ENCODE measurements around the gene YTHDF1. TPM values are rescaled to one million over a fixed set of nuclear protein-coding genes. Genes with fewer than 3 reads are reported as not detected.

Gene YTHDF1
- total RNA-seq, 1 donor from 2014 or later, result 43.3 TPM

GRCh38 chr20:63261795-63262528, 46.0 kb upstream of the YTHDF1 start:
- Mint-ChIP-seq H3K4me1 (ENCODE audit: low read depth, unreplicated experiment) (peaks cover 26% of the 10 kb centered on the region), H3K36me3 (ENCODE audit: unreplicated experiment) (peaks cover 8% of the 10 kb centered on the region), H3K4me3 (ENCODE audit: unreplicated experiment) (peak overlapping the region; percentile 77), H3K27ac (ENCODE audit: unreplicated experiment) (peak overlapping the region; percentile 71), H3K9me3 (ENCODE audit: unreplicated experiment) (peaks cover 3% of the 10 kb centered on the region), H3K27me3 (ENCODE audit: unreplicated experiment) (peaks cover 4% of the 10 kb centered on the region)
- no peak for DNase-seq
- TF ChIP-seq, protein P1, sequence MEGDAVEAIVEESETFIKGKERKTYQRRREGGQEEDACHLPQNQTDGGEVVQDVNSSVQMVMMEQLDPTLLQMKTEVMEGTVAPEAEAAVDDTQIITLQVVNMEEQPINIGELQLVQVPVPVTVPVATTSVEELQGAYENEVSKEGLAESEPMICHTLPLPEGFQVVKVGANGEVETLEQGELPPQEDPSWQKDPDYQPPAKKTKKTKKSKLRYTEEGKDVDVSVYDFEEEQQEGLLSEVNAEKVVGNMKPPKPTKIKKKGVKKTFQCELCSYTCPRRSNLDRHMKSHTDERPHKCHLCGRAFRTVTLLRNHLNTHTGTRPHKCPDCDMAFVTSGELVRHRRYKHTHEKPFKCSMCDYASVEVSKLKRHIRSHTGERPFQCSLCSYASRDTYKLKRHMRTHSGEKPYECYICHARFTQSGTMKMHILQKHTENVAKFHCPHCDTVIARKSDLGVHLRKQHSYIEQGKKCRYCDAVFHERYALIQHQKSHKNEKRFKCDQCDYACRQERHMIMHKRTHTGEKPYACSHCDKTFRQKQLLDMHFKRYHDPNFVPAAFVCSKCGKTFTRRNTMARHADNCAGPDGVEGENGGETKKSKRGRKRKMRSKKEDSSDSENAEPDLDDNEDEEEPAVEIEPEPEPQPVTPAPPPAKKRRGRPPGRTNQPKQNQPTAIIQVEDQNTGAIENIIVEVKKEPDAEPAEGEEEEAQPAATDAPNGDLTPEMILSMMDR (IDR thresholded peaks at IDR 0.05; ENCODE audit: partially characterized antibody, unreplicated experiment), result no peak

- Mint-ChIP-seq H3K36me3 (ENCODE audit: unreplicated experiment) (peaks cover 11% of the 10 kb centered on the region), H3K27ac (ENCODE audit: unreplicated experiment) (peak overlapping the region; percentile 71), H3K4me1 (ENCODE audit: low read depth, unreplicated experiment) (peaks cover 30% of the 10 kb centered on the region), H3K4me3 (ENCODE audit: unreplicated experiment) (peak overlapping the region; percentile 74), H3K9me3 (ENCODE audit: unreplicated experiment) (peaks cover 5% of the 10 kb centered on the region), H3K27me3 (ENCODE audit: unreplicated experiment) (peaks cover 4% of the 10 kb centered on the region)
- peak; percentile 63 for DNase-seq
- TF ChIP-seq, protein P1 (IDR thresholded peaks at IDR 0.05; ENCODE audit: partially characterized antibody, unreplicated experiment), result no peak
These were observed 45.3 kb upstream of the YTHDF1 start for GRCh38 chr20:63261060-63261794.

DNA sequence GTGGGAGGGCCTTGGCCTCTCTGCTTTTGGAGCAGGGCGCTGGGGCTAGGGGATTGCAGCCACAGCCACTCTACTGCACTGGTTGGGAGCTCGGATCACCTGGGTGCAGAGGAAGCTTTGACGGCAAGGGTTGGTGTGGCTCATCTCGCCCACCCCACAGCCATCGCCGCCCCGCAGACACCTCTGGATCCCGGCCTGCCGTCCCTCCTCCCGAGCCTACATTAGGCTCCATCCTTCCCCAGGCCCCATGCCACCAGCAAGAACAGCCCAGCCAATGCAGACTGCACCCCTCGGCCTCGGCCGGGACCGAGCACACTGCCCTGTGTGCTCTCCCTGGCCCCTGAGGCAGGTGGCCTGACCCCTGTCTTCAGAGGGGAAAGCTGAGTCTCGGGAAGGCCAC, 44.6 kb upstream of the YTHDF1 start:
- no peak for DNase-seq
- Mint-ChIP-seq H3K27me3 (ENCODE audit: unreplicated experiment) (peaks cover 4% of the 10 kb centered on the region), H3K36me3 (ENCODE audit: unreplicated experiment) (peaks cover 11% of the 10 kb centered on the region), H3K4me1 (ENCODE audit: low read depth, unreplicated experiment) (peaks cover 34% of the 10 kb centered on the region), H3K27ac (ENCODE audit: unreplicated experiment) (no peak overlapping the region), H3K9me3 (ENCODE audit: unreplicated experiment) (peaks cover 6% of the 10 kb centered on the region), H3K4me3 (ENCODE audit: unreplicated experiment) (no peak overlapping the region)
- TF ChIP-seq, protein P1 (IDR thresholded peaks at IDR 0.05; ENCODE audit: partially characterized antibody, unreplicated experiment), result no peak

DNA sequence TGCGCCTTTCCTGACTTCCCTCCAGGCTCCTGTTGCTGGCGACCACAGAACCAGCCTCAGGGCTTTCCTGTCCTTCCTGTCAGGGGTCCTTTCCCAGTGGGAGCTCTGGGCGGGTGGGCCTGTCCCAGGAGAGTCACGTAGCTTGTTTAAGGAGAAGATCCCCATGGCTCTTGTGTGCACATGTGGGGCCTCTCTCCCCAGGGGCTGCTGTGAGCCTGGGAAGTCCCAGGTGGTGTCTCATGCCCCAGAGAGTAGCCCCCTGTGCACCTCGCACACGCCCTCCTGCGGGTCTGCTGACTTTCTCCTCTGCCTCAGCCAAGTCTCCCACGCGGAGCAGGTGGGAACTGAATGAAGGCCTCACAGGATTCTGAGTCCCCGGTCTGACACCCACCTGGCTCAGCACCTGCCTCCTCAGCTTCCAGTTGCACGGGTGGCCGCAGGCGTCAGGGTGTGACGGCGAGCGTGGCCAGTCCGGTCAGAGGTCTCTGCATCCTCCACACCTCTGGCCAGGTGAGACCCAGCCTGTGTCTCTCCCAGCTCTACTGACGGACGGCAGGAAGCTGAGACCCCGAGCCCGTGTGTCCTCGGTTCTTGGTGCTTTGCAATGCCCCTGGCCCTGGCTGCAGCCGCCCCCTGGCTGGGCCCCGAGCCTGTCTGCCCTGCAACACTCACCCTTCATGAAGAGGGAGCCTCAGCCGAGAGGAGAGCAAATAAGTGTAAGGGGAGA, 44.0 kb upstream of the YTHDF1 start:
- Mint-ChIP-seq H3K27ac (ENCODE audit: unreplicated experiment) (no peak overlapping the region), H3K4me3 (ENCODE audit: unreplicated experiment) (no peak overlapping the region), H3K36me3 (ENCODE audit: unreplicated experiment) (peaks cover 11% of the 10 kb centered on the region), H3K9me3 (ENCODE audit: unreplicated experiment) (peaks cover 8% of the 10 kb centered on the region), H3K27me3 (ENCODE audit: unreplicated experiment) (peaks cover 6% of the 10 kb centered on the region), H3K4me1 (ENCODE audit: low read depth, unreplicated experiment) (peaks cover 39% of the 10 kb centered on the region)
- DNase-seq, result no peak
- TF ChIP-seq, protein P1 (IDR thresholded peaks at IDR 0.05; ENCODE audit: partially characterized antibody, unreplicated experiment), result no peak
